VCaP (cell line): Measurements from ENCODE around the gene KLHL25.

Experiments
- H3K27ac ChIP-seq: fragments of 450-650 bp; 2 replicates; pipeline ENCODE4 v1.5.1; 2017
- CTCF ChIP-seq: fragments of 450-650 bp; conservative IDR thresholded peaks from 2 replicates; pipeline ENCODE4 v1.5.1; 2017; ENCODE audit warnings: mild to moderate bottlenecking, moderate library complexity

The KLHL25 gene

GRCh38 chr15:85792912-85793590 is 1.7 kb downstream of the KLHL25 start:
- no peak for TF ChIP-seq CTCF
- peak overlapping the region; percentile 94; the same call in 1 of the 2 replicates for H3K27ac ChIP-seq

GRCh38 chr15:85792102-85792731 is 2.5 kb downstream of the KLHL25 start:
- H3K27ac ChIP-seq = no peak overlapping the region
- TF ChIP-seq CTCF = no peak

GRCh38 chr15:85789496-85789875 is 5.2 kb downstream of the KLHL25 start:
- H3K27ac ChIP-seq = peak overlapping the region; percentile 60
- no peak for TF ChIP-seq CTCF

GRCh38 chr15:85788771-85789495 is 5.8 kb downstream of the KLHL25 start:
- TF ChIP-seq CTCF = no peak
- H3K27ac ChIP-seq = peak overlapping the region; percentile 60

GRCh38 chr15:85786781-85787114 is 8.0 kb downstream of the KLHL25 start:
- no peak for TF ChIP-seq CTCF
- H3K27ac ChIP-seq = peak overlapping the region; percentile 48

GRCh38 chr15:85785887-85786780 is 8.6 kb downstream of the KLHL25 start:
- H3K27ac ChIP-seq = peak overlapping the region; percentile 48
- TF ChIP-seq CTCF = no peak

GRCh38 chr15:85782064-85782463 is 12.7 kb downstream of the KLHL25 start:
- no peak overlapping the region for H3K27ac ChIP-seq
- no peak for TF ChIP-seq CTCF
